ELR (cell line): ENCODE measurements around the gene MAGI2.
A peak's percentile ranks its signal among the peaks of the same experiment; 100 is the strongest.

Experiments
- DNase-seq: peaks from one replicate; pipeline ENCODE4 v3.0.0-alpha.2; 2015; ENCODE audit warnings: low read depth

The MAGI2 gene

GRCh38 chr7:78912781-78913180 is 540.7 kb downstream of the MAGI2 start:
- peak; percentile 5 for DNase-seq

GRCh38 chr7:78906735-78907134 is 546.7 kb downstream of the MAGI2 start:
- DNase-seq, result no peak

GRCh38 chr7:78905436-78905835 is 548.0 kb downstream of the MAGI2 start:
- no peak for DNase-seq

- DNase-seq, result no peak
Observed at GRCh38 chr7:78904983-78905382, 548.5 kb downstream of the MAGI2 start.

- DNase-seq, result no peak
Observed at GRCh38 chr7:78901566-78901965, 551.9 kb downstream of the MAGI2 start.

- DNase-seq, result no peak
Observed at GRCh38 chr7:78900806-78901205, 552.7 kb downstream of the MAGI2 start.

GRCh38 chr7:78895393-78895792 is 558.1 kb downstream of the MAGI2 start:
- no peak for DNase-seq

- no peak for DNase-seq
Observed at GRCh38 chr7:78879206-78879605, 574.3 kb downstream of the MAGI2 start.

- DNase-seq, result no peak
Observed at GRCh38 chr7:78873117-78873516, 580.4 kb downstream of the MAGI2 start.

GRCh38 chr7:78864339-78864738 is 589.1 kb downstream of the MAGI2 start:
- DNase-seq, result no peak

GRCh38 chr7:78863281-78863680 is 590.2 kb downstream of the MAGI2 start:
- DNase-seq, result no peak

GRCh38 chr7:78862411-78862900 is 591.0 kb downstream of the MAGI2 start:
- no peak for DNase-seq

GRCh38 chr7:78852951-78853350 is 600.5 kb downstream of the MAGI2 start:
- DNase-seq, result peak; percentile 13

- no peak for DNase-seq
Observed at GRCh38 chr7:78850093-78850740, 603.2 kb downstream of the MAGI2 start.

GRCh38 chr7:78845155-78845554 is 608.3 kb downstream of the MAGI2 start:
- no peak for DNase-seq

- no peak for DNase-seq
Observed at GRCh38 chr7:78842068-78842467, 611.4 kb downstream of the MAGI2 start.

GRCh38 chr7:78835897-78836296 is 617.6 kb downstream of the MAGI2 start:
- no peak for DNase-seq

- no peak for DNase-seq
Observed at GRCh38 chr7:78828317-78828716, 625.1 kb downstream of the MAGI2 start.

GRCh38 chr7:78803501-78804127 is 649.9 kb downstream of the MAGI2 start:
- DNase-seq, result no peak

GRCh38 chr7:78794101-78794500 is 659.4 kb downstream of the MAGI2 start:
- no peak for DNase-seq

GRCh38 chr7:78792624-78793023 is 660.8 kb downstream of the MAGI2 start:
- DNase-seq, result no peak

GRCh38 chr7:78792006-78792405 is 661.5 kb downstream of the MAGI2 start:
- no peak for DNase-seq

GRCh38 chr7:78788464-78788863 is 665.0 kb downstream of the MAGI2 start:
- no peak for DNase-seq

- DNase-seq, result no peak
Observed at GRCh38 chr7:78787854-78788253, 665.6 kb downstream of the MAGI2 start.
